IPS-NIHi7 (cell line): ENCODE results near the gene MAFB.

ENCODE experiments used
- DNase-seq: peaks from one replicate; pipeline ENCODE4 v3.0.0; 2012; ENCODE audit warnings: mixed read lengths; ENCODE audit errors: extremely low spot score

MAFB gene

GRCh38 chr20:40657526-40657925, 31.5 kb downstream of the MAFB start:
- no peak for DNase-seq

GRCh38 chr20:40655451-40655850, 33.6 kb downstream of the MAFB start:
- no peak for DNase-seq

- DNase-seq: no peak
Measured at GRCh38 chr20:40654876-40655275, 34.2 kb downstream of the MAFB start.

- DNase-seq: no peak
Measured at GRCh38 chr20:40652441-40652987, 36.5 kb downstream of the MAFB start.

- no peak for DNase-seq
Measured at GRCh38 chr20:40651151-40651550, 37.9 kb downstream of the MAFB start.

- DNase-seq: no peak
Measured at GRCh38 chr20:40650707-40651106, 38.3 kb downstream of the MAFB start.

GRCh38 chr20:40648210-40649072, 40.6 kb downstream of the MAFB start:
- DNase-seq: no peak

GRCh38 chr20:40646813-40647212, 42.2 kb downstream of the MAFB start:
- no peak for DNase-seq

GRCh38 chr20:40646361-40646760, 42.7 kb downstream of the MAFB start:
- DNase-seq: no peak

GRCh38 chr20:40644863-40645262, 44.2 kb downstream of the MAFB start:
- no peak for DNase-seq

- no peak for DNase-seq
Measured at GRCh38 chr20:40643891-40644290, 45.1 kb downstream of the MAFB start.

GRCh38 chr20:40641809-40642208, 47.2 kb downstream of the MAFB start:
- no peak for DNase-seq

- DNase-seq: no peak
Measured at GRCh38 chr20:40641202-40641601, 47.8 kb downstream of the MAFB start.

GRCh38 chr20:40640667-40641066, 48.4 kb downstream of the MAFB start:
- no peak for DNase-seq

- no peak for DNase-seq
Measured at GRCh38 chr20:40639676-40640355, 49.2 kb downstream of the MAFB start.

- DNase-seq: no peak
Measured at GRCh38 chr20:40639132-40639531, 49.9 kb downstream of the MAFB start.

GRCh38 chr20:40638414-40638813, 50.6 kb downstream of the MAFB start:
- DNase-seq: no peak

GRCh38 chr20:40637176-40637575, 51.9 kb downstream of the MAFB start:
- no peak for DNase-seq

GRCh38 chr20:40636486-40636885, 52.5 kb downstream of the MAFB start:
- no peak for DNase-seq

- no peak for DNase-seq
Measured at GRCh38 chr20:40635971-40636370, 53.1 kb downstream of the MAFB start.
